Measurements from ENCODE around the gene LRRC75B. TPM values are rescaled to one million over a fixed set of nuclear protein-coding genes. Genes with fewer than 3 reads are reported as not detected.
A peak's percentile ranks its signal among the peaks of the same experiment; 100 is the strongest.
"Not testable (repeated sequence)": the region's sequence is repeated elsewhere in the genome, so short reads cannot be mapped to it uniquely, and the experiment has no call there.

The LRRC75B gene
- total and polyA plus RNA-seq, 2 of the 13 experiments (the other 11 are each of a cell fraction or from before 2014, with no cell fraction given): 11.8 to 34.8 TPM

DNA sequence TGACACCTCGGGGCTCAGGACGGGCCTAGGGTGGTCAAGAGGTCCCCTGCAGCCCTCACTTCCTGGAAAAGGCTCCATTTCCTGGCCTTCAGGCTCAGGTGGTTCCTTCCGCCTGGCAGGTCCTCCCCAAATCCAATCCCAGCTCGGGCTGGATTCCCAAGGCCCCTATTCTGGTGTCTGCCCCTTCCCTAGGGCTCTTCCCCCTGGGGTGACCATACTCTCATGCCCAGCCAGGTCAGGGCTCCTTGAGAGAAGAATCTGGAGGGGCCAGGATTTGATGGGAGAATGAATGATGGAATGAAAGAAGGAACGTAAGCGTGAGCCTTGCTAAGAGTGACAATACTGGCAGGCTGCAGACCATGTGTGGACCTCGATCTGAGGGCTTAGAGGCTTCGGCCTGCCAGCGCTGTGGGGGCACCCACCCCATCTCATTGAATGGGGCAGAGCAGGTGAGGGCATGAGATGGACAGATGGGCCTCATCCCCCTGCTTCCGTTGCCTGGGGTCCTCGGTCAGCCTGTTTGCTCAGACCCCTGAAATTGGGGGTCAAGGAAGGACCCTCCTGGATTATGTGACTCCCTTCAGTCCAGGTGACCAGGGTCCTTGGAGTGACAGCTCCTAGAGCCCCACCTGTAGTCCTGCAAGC, 9.4 kb upstream of the LRRC75B start (continued):
- TF ChIP-seq, protein P1, sequence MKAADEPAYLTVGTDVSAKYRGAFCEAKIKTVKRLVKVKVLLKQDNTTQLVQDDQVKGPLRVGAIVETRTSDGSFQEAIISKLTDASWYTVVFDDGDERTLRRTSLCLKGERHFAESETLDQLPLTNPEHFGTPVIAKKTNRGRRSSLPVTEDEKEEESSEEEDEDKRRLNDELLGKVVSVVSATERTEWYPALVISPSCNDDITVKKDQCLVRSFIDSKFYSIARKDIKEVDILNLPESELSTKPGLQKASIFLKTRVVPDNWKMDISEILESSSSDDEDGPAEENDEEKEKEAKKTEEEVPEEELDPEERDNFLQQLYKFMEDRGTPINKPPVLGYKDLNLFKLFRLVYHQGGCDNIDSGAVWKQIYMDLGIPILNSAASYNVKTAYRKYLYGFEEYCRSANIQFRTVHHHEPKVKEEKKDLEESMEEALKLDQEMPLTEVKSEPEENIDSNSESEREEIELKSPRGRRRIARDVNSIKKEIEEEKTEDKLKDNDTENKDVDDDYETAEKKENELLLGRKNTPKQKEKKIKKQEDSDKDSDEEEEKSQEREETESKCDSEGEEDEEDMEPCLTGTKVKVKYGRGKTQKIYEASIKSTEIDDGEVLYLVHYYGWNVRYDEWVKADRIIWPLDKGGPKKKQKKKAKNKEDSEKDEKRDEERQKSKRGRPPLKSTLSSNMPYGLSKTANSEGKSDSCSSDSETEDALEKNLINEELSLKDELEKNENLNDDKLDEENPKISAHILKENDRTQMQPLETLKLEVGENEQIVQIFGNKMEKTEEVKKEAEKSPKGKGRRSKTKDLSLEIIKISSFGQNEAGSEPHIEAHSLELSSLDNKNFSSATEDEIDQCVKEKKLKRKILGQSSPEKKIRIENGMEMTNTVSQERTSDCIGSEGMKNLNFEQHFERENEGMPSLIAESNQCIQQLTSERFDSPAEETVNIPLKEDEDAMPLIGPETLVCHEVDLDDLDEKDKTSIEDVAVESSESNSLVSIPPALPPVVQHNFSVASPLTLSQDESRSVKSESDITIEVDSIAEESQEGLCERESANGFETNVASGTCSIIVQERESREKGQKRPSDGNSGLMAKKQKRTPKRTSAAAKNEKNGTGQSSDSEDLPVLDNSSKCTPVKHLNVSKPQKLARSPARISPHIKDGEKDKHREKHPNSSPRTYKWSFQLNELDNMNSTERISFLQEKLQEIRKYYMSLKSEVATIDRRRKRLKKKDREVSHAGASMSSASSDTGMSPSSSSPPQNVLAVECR (CRISPR knock-in tag; IDR thresholded peaks at IDR 0.05; ENCODE audit: borderline replicate concordance): 0 out of 2 replicates have a peak, but pooled peaks have one; percentile 34
- peak; percentile 52 for TF ChIP-seq ZFX (CRISPR knock-in tag; IDR thresholded peaks at IDR 0.05; ENCODE audit: low read depth)
- TF ChIP-seq ETV6 (CRISPR knock-in tag; conservative IDR thresholded peaks at IDR 0.05): peak; percentile 43; the same call in 1 of the 2 replicates
- TF ChIP-seq, protein P2, sequence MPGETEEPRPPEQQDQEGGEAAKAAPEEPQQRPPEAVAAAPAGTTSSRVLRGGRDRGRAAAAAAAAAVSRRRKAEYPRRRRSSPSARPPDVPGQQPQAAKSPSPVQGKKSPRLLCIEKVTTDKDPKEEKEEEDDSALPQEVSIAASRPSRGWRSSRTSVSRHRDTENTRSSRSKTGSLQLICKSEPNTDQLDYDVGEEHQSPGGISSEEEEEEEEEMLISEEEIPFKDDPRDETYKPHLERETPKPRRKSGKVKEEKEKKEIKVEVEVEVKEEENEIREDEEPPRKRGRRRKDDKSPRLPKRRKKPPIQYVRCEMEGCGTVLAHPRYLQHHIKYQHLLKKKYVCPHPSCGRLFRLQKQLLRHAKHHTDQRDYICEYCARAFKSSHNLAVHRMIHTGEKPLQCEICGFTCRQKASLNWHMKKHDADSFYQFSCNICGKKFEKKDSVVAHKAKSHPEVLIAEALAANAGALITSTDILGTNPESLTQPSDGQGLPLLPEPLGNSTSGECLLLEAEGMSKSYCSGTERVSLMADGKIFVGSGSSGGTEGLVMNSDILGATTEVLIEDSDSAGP (CRISPR knock-in tag; IDR thresholded peaks at IDR 0.05; ENCODE audit: borderline replicate concordance): peak; percentile 19; the same call in 1 of the 2 replicates
- peak in 1 of 2 experiments; percentile 10; a peak in 1 of 4 replicates for TF ChIP-seq POLR2A (IDR thresholded peaks at IDR 0.05; ENCODE audit: insufficient read depth in 1 of 2, low read depth in 2 of 2, low read length in 2 of 2)
- TF ChIP-seq SIN3A (IDR thresholded peaks at IDR 0.05; ENCODE audit: borderline replicate concordance, low read depth, low read length): 0 out of 2 replicates have a peak, but pooled peaks have one; percentile 9
- peak; percentile 87 for TF ChIP-seq ZNF263 (CRISPR knock-in tag; IDR thresholded peaks at IDR 0.05)
- TF ChIP-seq CREM (IDR thresholded peaks at IDR 0.05): 0 out of 2 replicates have a peak, but pooled peaks have one; percentile 0
- not testable (repeated sequence) for TF ChIP-seq CREM (CRISPR knock-in tag; IDR thresholded peaks at IDR 0.05); HNF4G (IDR thresholded peaks at IDR 0.05; ENCODE audit: borderline replicate concordance, low read depth, low read length)
- 0 out of 2 replicates have a peak, but pooled peaks have one; percentile 51 for TF ChIP-seq ZMAT3 (CRISPR knock-in tag; conservative IDR thresholded peaks at IDR 0.05)
- 0 out of 2 replicates have a peak, but pooled peaks have one; percentile 5 for TF ChIP-seq ZNF747 (CRISPR knock-in tag; IDR thresholded peaks at IDR 0.05; ENCODE audit: borderline replicate concordance)
- TF ChIP-seq, protein P3, sequence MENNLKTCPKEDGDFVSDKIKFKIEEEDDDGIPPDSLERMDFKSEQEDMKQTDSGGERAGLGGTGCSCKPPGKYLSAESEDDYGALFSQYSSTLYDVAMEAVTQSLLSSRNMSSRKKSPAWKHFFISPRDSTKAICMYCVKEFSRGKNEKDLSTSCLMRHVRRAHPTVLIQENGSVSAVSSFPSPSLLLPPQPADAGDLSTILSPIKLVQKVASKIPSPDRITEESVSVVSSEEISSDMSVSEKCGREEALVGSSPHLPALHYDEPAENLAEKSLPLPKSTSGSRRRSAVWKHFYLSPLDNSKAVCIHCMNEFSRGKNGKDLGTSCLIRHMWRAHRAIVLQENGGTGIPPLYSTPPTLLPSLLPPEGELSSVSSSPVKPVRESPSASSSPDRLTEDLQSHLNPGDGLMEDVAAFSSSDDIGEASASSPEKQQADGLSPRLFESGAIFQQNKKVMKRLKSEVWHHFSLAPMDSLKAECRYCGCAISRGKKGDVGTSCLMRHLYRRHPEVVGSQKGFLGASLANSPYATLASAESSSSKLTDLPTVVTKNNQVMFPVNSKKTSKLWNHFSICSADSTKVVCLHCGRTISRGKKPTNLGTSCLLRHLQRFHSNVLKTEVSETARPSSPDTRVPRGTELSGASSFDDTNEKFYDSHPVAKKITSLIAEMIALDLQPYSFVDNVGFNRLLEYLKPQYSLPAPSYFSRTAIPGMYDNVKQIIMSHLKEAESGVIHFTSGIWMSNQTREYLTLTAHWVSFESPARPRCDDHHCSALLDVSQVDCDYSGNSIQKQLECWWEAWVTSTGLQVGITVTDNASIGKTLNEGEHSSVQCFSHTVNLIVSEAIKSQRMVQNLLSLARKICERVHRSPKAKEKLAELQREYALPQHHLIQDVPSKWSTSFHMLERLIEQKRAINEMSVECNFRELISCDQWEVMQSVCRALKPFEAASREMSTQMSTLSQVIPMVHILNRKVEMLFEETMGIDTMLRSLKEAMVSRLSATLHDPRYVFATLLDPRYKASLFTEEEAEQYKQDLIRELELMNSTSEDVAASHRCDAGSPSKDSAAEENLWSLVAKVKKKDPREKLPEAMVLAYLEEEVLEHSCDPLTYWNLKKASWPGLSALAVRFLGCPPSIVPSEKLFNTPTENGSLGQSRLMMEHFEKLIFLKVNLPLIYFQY (CRISPR knock-in tag; IDR thresholded peaks at IDR 0.05; ENCODE audit: borderline replicate concordance): peak; percentile 2; the same call in 1 of the 2 replicates
- peak; percentile 45; the same call in 1 of the 2 replicates for TF ChIP-seq HNF4G (CRISPR knock-in tag; IDR thresholded peaks at IDR 0.05; ENCODE audit: borderline replicate concordance, low read depth)
- peak; percentile 50; the same call in 1 of the 2 replicates for TF ChIP-seq CHD4 (IDR thresholded peaks at IDR 0.05; ENCODE audit: borderline replicate concordance, low read length)
- 0 out of 2 replicates have a peak, but pooled peaks have one; percentile 28 for TF ChIP-seq ZMYM2 (CRISPR knock-in tag; IDR thresholded peaks at IDR 0.05)
- TF ChIP-seq ELF4 (CRISPR knock-in tag; IDR thresholded peaks at IDR 0.05; ENCODE audit: borderline replicate concordance): 0 out of 2 replicates have a peak, but pooled peaks have one; percentile 32

All from HepG2 (cell line).